Hepatocyte (in vitro differentiated cells): ENCODE results near the gene NCF4.

Experiments
- EZH2 ChIP-seq: fragments of 200-600 bp; sonication (generic); IDR thresholded peaks from 2 replicates; pipeline ENCODE4 v1.6.1; 2016; ENCODE audit warnings: antibody characterized with exemption, mild to moderate bottlenecking, borderline replicate concordance
- TF ChIP-seq, protein P1 (sequence below): fragments of 200-600 bp; sonication (generic); IDR thresholded peaks from 2 replicates; pipeline ENCODE4 v1.5.1; 2016; ENCODE audit warnings: antibody characterized with exemption, mild to moderate bottlenecking; ENCODE audit not compliant: poor library complexity

DNA sequence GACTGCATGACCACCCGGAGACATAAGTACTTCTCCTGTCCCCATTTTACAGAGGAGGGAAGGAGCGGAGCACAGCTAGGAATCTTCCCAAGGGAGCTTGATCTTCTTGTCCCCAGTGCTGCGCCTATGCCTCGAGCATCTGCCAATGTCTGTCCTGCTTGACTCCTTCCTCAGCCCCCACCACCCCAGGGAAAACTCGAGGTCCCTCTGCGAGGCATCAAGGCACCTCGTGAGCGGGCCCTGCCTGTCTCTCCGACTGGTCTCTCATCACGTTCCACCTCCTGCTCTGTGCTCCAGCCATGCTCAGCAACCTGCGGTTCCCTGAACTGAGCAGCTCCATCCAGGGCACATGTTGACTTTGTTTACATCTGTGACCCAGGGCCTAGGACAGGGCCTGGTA, 2.5 kb downstream of the NCF4 start:
- TF ChIP-seq, protein P1, sequence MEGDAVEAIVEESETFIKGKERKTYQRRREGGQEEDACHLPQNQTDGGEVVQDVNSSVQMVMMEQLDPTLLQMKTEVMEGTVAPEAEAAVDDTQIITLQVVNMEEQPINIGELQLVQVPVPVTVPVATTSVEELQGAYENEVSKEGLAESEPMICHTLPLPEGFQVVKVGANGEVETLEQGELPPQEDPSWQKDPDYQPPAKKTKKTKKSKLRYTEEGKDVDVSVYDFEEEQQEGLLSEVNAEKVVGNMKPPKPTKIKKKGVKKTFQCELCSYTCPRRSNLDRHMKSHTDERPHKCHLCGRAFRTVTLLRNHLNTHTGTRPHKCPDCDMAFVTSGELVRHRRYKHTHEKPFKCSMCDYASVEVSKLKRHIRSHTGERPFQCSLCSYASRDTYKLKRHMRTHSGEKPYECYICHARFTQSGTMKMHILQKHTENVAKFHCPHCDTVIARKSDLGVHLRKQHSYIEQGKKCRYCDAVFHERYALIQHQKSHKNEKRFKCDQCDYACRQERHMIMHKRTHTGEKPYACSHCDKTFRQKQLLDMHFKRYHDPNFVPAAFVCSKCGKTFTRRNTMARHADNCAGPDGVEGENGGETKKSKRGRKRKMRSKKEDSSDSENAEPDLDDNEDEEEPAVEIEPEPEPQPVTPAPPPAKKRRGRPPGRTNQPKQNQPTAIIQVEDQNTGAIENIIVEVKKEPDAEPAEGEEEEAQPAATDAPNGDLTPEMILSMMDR, result no peak
- TF ChIP-seq EZH2, result no peak
